ENCODE results near the gene ADAMTS9.

- TF ChIP-seq, protein P1, sequence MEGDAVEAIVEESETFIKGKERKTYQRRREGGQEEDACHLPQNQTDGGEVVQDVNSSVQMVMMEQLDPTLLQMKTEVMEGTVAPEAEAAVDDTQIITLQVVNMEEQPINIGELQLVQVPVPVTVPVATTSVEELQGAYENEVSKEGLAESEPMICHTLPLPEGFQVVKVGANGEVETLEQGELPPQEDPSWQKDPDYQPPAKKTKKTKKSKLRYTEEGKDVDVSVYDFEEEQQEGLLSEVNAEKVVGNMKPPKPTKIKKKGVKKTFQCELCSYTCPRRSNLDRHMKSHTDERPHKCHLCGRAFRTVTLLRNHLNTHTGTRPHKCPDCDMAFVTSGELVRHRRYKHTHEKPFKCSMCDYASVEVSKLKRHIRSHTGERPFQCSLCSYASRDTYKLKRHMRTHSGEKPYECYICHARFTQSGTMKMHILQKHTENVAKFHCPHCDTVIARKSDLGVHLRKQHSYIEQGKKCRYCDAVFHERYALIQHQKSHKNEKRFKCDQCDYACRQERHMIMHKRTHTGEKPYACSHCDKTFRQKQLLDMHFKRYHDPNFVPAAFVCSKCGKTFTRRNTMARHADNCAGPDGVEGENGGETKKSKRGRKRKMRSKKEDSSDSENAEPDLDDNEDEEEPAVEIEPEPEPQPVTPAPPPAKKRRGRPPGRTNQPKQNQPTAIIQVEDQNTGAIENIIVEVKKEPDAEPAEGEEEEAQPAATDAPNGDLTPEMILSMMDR (IDR thresholded peaks at IDR 0.05), result no peak
- no peak for TF ChIP-seq POLR2A (IDR thresholded peaks at IDR 0.05)
- no peak for TF ChIP-seq EP300 (IDR thresholded peaks at IDR 0.05)
Observed at GRCh38 chr3:64625381-64625780, 62.4 kb downstream of the ADAMTS9 start.

Measured in upper lobe of left lung (tissue), 4 donors.